ENCODE measurements around the gene PID1.
A peak's percentile ranks its signal among the peaks of the same experiment; 100 is the strongest.

Gene PID1

GRCh38 chr2:229162015-229162414 lies 109.1 kb downstream of the PID1 start:
- DNase-seq, result no peak

GRCh38 chr2:229160984-229161383 lies 110.1 kb downstream of the PID1 start:
- DNase-seq, result no peak

DNA sequence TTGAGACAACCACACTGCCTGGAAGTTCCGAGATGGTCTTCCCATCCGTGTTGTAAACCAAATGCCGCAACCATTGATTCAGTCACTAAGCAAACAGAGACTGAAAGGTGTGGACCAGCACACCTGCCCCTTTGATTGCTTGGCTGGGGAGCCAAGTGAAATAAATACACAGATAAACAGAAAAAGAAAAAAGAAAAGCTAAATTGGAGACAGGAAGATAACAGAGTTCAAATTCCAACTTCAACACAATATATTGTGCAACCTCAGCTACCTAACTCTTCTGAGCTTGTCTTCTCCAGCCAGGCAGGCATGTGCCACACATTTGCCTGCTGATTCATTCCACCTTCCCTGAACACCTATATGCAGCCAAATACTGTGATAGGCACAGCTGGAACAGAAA lies 110.9 kb downstream of the PID1 start:
- DNase-seq, result peak; percentile 31

- DNase-seq, result no peak
These were observed 111.7 kb downstream of the PID1 start for GRCh38 chr2:229159405-229159804.

GRCh38 chr2:229154381-229154780 lies 116.7 kb downstream of the PID1 start:
- no peak for DNase-seq

DNA sequence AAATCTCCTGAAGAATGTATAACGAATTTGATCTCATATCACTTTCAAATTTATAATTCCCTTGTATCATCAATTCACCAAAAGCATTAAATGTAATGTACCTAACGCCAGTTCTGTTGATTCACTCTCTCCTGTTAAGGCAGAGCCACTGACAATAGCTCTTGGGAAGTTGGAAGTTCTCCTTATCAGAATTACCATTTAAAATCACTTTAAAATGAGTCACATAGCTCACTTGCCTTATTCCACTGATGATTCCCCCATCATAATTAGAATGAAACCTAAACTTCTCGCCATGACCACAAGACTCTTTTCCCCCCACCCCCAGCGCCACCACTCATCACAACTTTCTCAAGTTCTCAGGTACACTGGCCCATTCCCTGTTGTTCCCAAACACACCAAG lies 117.1 kb downstream of the PID1 start:
- no peak for DNase-seq

DNA sequence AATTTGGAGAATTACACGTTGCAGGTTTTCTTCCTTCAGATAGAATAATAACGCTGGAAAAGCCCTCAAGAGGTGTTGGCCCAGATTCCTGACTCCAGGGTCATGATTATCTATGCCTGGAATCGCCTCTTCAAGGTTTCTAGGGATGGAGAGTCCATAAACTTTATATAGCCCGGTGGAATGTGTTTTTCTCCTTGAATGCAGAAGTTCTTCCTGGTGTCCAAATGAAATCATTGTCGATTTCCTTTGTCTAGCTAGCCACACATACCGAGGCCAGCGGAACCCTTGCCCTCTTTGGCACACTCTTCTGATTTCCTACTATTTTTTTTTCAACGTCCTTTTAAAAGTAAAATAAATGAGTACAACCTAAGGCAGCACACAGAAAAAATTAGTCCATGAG lies 117.8 kb downstream of the PID1 start:
- no peak for DNase-seq

DNA sequence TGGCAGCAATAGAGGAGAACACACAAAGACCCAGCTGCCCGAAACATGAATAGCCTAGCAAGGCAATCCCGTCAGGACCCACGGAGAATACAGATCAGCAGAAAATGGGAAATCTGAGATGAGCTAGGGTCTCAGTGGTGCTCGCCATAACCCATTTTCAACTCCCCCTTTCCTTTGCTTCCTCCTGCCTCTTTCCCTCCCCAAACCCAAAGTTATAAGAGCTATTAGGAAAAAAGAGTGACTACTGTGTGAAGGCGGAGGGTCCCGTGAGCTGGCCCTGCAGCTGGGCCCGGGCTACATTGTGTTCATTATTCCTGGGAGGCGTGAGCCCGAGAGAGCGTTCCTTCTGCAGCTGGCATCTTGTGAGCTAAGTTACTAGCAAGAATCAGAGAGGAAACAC lies 118.4 kb downstream of the PID1 start:
- DNase-seq, result no peak

GRCh38 chr2:229150317-229150716 lies 120.8 kb downstream of the PID1 start:
- peak; percentile 14 for DNase-seq

- peak; percentile 14 for DNase-seq
These were observed 129.6 kb downstream of the PID1 start for GRCh38 chr2:229141424-229142025.

- DNase-seq, result no peak
These were observed 133.4 kb downstream of the PID1 start for GRCh38 chr2:229137639-229138038.

DNA sequence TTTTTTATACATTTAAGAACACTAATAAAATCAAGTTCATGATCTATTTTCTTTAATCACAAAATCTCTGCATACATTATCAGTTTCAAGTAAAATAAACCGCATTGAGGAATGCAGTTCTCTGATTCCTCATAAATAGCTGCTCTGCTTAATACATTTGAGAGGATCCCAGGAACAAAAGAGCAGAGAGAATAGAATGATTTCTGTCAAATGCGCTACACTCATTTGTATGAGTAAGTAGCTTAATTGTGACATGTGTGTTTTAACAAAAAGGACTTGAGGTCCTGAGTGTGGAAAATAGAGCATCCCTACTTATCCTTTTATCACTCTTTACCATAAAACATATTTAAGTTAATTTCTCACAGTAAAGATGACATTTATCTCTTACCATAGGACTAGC lies 134.0 kb downstream of the PID1 start:
- no peak for DNase-seq

DNA sequence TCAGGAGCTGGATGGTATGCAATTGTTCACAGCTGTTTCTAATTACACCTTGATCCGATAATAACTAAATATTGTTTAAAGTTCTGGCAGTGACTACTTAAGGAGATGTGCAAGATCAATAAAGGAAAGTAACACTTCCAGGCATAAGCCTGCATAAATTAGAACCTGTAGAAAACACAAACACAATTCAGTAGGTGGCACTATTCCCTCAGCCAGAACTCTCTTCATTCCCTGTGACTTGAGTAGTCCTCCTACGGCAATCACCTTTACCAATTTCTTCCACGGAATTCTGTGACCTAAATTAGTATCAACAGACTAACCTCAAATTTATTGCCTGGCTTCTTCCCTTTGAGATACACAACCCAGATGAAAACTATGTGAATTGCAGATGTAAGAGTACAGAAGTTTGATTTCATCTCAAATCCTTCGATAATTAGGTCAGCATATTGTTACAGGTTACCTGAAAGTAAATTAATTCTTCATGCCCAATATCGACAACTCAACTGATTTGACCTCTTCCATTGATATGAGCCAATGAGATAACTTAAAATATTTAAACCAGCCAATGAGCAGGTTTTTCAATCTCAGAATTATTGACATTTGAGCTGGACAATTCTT lies 137.8 kb downstream of the PID1 start:
- DNase-seq, result peak; percentile 34

GRCh38 chr2:229132236-229132635 lies 138.9 kb downstream of the PID1 start:
- no peak for DNase-seq

DNA sequence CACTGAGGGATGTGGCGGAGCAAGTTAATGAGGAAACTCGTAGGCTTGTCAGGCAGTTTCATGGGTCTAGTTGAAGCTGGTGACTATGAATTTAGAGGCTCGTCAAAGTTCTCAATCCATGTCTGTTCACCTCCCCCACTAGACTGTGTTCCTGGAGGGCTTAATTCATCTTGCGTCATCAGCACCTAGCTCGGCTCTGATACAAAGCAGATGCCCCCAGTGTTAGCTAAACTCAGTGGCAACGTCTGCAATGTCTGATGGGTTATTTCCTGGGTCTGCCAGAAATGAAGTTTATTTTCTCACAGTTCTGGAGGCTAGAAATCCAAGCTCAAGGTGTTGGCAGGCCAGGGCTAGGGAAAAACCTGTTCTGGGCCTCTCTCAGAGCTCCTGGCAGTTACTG lies 140.6 kb downstream of the PID1 start:
- DNase-seq, result no peak

DNA sequence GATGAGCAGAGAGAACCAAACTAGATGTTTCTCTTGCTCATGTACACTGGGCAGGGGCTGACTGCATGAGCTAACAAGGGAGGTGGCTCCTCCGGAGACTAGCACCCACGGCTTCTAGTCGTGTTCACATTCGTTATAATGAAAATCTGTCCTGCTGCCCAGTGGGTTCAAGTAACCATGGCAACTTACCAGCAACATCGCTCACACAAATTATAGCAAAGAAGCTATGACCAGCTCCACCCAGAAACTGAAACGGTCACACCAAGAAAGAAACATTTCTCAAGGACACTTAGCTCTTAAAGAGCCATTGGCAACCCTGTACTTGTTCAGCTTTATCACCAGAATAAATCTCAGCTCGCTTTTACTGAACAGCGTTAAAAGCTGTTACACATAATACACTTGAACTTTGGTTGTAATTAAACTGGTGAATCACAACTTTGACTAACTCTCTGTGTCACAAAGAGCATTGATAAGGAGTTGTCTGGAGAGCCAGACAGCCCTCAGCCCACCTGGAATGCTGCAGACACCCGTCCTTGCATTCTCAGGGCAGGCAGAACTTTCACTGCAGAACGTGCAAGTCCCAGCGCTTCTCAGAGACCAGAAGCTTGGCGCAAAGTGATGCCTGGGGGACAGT lies 141.2 kb downstream of the PID1 start:
- no peak for DNase-seq

GRCh38 chr2:229127471-229127870 lies 143.6 kb downstream of the PID1 start:
- DNase-seq, result no peak

DNA sequence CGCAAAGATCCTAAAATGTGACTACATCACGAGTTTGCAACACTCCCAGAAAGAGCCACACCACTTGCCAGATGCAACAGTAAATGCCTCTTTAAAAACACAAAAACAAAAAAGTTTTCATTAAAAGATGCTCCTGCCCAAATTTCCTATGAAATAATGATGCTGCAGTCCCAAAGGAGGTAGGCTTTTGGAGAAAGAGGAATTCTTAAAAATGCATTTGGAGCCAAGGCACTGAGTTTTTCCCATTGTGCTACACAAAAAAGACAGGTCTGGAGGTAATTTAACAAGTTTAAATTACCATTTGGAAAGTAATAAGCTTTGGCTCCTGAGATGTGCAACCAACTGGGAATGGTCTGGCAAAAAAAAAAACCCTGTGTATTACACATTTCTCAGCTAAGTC lies 145.0 kb downstream of the PID1 start:
- DNase-seq, result no peak

DNA sequence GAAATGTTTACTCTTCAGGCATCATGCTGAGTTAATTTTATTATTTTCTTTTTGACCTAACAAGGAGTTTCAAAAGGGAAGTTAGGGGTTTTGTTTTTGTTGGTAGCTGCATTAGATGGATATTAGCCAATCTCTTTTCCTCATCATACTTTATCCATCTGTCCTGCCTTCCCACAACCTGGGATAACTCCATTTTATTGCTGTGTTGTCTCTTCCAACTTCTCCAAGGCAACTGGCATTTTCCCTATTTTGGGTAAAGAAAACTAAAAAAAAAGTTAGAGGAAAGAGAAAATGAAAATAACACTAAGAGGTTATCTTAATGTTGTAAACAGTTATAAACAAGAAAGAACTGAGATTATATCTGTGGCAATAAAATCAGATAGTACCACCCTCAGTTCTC lies 147.0 kb downstream of the PID1 start:
- DNase-seq, result no peak

DNA sequence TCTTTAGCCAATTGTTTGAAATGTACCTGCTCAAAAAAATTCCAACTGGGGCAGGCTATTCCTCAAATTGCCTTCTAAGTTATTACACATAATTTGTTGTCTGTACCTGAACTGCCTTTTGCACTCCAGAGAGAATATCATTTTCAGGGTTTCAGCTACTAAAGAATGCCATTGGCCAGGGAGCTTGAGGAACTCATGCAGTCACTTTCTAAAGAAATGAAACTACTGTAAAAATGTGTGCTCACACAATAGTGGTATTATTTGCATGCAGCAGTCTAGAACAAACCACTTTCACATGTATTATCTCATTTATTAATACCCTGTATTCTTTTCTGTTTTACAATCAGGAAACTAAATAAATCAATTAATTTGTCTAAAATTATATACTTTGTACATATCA lies 152.2 kb downstream of the PID1 start:
- DNase-seq, result no peak

- no peak for DNase-seq
These were observed 152.8 kb downstream of the PID1 start for GRCh38 chr2:229118336-229118735.

DNA sequence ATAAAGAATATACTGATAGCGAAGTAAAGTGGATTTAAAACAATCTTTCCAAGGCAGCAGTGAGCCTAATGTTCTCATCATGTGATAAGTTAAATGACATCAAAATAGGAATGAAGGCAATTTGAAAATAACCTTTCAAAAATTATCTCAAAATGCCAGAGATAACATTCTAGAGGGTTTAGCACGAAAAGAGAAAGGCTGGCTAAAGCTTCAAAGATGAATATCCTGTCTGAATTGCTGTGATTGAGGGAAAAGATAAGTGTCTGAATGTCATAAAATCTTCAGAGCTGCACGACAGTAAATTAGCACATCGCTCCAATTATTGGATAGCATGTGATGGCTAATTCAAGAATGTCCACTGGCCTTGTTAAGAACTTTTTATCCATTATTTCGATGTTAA lies 159.3 kb downstream of the PID1 start:
- DNase-seq, result no peak

DNA sequence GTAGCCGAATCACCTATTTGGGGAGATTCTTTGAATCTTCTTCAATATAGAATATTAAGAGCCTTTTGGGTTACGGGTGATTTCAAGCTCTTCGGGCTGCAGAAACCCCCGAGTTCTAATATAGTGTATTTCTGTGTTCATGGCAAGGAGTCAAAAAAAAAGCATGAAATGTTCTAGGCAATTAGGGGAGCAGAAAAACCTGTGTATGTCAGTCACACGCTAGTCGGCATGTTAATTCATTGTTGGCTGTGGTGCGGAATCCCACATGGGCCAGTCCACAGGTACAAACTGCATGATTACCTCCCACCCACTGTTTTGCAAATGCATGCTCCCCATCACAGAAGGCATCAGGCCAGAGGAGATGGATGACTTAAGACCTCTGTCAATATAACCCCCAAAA lies 161.9 kb downstream of the PID1 start:
- no peak for DNase-seq

- DNase-seq, result no peak
These were observed 163.5 kb downstream of the PID1 start for GRCh38 chr2:229107601-229108000.

DNA sequence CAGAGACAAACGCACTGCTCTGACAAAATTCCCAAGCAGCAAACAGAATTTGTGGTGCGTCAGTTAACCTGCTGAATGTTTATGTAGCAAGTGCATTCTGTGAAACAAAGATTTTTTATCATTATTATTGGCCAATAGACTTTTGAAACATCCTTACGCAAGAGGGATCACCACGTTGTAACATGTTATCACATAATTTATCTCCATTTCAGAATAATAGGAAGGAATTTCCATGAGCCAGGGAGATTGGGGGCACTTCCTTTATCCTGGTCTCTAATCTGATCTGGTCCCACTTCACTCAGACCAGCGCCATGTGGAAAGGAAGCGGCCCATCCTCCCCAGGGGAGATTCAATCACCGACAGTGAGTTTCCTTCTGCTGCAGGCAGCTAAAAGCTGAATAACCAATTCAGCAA lies 166.1 kb downstream of the PID1 start:
- DNase-seq, result no peak

Measured in DMS153 (cell line).